Measurements from ENCODE around the gene SH3BP1. TPM values are rescaled to one million over a fixed set of nuclear protein-coding genes. Genes with fewer than 3 reads are reported as not detected.

SH3BP1 gene
- total and polyA plus RNA-seq, 2 of the 13 experiments (the other 11 are each of a cell fraction or from before 2014, with no cell fraction given): 8.4 to 18.5 TPM

DNA sequence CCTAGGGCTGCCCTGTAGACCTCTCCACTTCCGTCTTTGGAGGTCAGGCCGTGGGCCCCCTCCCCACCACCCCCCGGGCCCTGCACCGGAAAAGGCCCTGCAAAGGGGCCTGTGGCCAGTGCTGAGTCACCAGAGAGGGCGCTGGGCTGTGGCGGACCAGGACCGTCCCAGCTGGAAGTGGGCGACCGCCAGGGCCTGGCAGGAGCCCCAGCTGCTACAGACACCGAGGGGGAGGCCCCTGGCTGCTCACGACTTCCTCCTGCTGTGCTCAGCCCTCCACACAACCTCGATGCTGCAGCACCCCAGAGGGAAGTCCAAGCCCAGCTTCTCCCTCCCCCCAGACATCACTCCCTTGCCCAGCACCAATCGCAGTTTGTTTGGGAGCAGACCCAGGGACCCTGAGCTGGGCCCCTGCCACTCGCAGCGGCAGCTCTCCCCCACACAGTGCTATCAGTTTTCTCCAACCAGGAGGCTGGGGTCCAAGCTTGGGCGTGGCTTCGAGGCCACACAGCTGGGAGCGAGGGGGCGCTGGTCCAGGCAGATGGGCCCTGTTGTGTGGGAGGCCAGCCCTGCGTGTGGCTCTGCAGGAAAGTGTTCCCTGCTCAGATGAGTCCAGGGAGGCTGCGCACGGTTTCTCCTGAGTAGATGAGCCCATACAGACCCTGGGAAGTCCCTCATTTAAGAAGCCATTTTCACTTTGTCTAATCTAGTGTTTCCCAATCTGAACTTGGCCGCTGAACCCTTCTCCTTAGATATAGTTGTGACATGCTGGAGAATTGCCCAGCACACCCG lies 5.6 kb upstream of the SH3BP1 start (continued):
- TF ChIP-seq ZSCAN5A (CRISPR knock-in tag; IDR thresholded peaks at IDR 0.05; ENCODE audit: borderline replicate concordance): no peak
- TF ChIP-seq, protein P1, sequence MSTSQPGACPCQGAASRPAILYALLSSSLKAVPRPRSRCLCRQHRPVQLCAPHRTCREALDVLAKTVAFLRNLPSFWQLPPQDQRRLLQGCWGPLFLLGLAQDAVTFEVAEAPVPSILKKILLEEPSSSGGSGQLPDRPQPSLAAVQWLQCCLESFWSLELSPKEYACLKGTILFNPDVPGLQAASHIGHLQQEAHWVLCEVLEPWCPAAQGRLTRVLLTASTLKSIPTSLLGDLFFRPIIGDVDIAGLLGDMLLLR (CRISPR knock-in tag; IDR thresholded peaks at IDR 0.05): peak; percentile 70
- peak; percentile 21; the same call in 1 of the 2 replicates for TF ChIP-seq ZNF670 (CRISPR knock-in tag; IDR thresholded peaks at IDR 0.05; ENCODE audit: borderline replicate concordance)
- TF ChIP-seq MTA1 (CRISPR knock-in tag; IDR thresholded peaks at IDR 0.05; ENCODE audit: borderline replicate concordance): peak; percentile 81; the same call in 1 of the 2 replicates
- TF ChIP-seq HMG20A (CRISPR knock-in tag; IDR thresholded peaks at IDR 0.05; ENCODE audit: borderline replicate concordance): no peak
- no peak; the same call in 1 of the 2 replicates for TF ChIP-seq GATAD1 (CRISPR knock-in tag; IDR thresholded peaks at IDR 0.05)
- no peak; the same call in 1 of the 2 replicates for TF ChIP-seq THAP11 (CRISPR knock-in tag; IDR thresholded peaks at IDR 0.05)
- TF ChIP-seq SOX13 (IDR thresholded peaks at IDR 0.05): no peak
- TF ChIP-seq SOX13 (CRISPR knock-in tag; conservative IDR thresholded peaks at IDR 0.05 in 1 of 2, IDR thresholded peaks at IDR 0.05 in 1 of 2): no peak
- TF ChIP-seq ZMAT3 (CRISPR knock-in tag; conservative IDR thresholded peaks at IDR 0.05): no peak; the same call in 1 of the 2 replicates
- TF ChIP-seq ZFY (CRISPR knock-in tag; IDR thresholded peaks at IDR 0.05): peak; percentile 73
- TF ChIP-seq GATAD2A (CRISPR knock-in tag; IDR thresholded peaks at IDR 0.05): peak; percentile 14; the same call in 1 of the 2 replicates
- TF ChIP-seq ZNF570 (CRISPR knock-in tag; IDR thresholded peaks at IDR 0.05; ENCODE audit: borderline replicate concordance): no peak
- peak; percentile 82 for TF ChIP-seq PHF21A (CRISPR knock-in tag; IDR thresholded peaks at IDR 0.05)
- no peak for TF ChIP-seq HNF4G (IDR thresholded peaks at IDR 0.05; ENCODE audit: borderline replicate concordance, low read depth, low read length)
- TF ChIP-seq HNF4G (CRISPR knock-in tag; IDR thresholded peaks at IDR 0.05; ENCODE audit: borderline replicate concordance, low read depth): peak; percentile 68; the same call in 1 of the 2 replicates
- TF ChIP-seq KLF13 (CRISPR knock-in tag; IDR thresholded peaks at IDR 0.05): no peak
- no peak for TF ChIP-seq ZNF678 (CRISPR knock-in tag; IDR thresholded peaks at IDR 0.05)
- peak; percentile 76; the same call in 1 of the 2 replicates for TF ChIP-seq TBX2 (CRISPR knock-in tag; IDR thresholded peaks at IDR 0.05; ENCODE audit: borderline replicate concordance)
- TF ChIP-seq U2AF2 (IDR thresholded peaks at IDR 0.05; ENCODE audit: low read depth, low read length): no peak
- 0 out of 2 replicates have a peak, but pooled peaks have one; percentile 32 for TF ChIP-seq ZSCAN25 (CRISPR knock-in tag; IDR thresholded peaks at IDR 0.05)
- no peak; the same call in 1 of the 2 replicates for TF ChIP-seq BCL6 (CRISPR knock-in tag; IDR thresholded peaks at IDR 0.05)
- no peak for TF ChIP-seq IKZF1 (IDR thresholded peaks at IDR 0.05)
- peak; percentile 83 for TF ChIP-seq HNRNPL (IDR thresholded peaks at IDR 0.05; ENCODE audit: low read depth, low read length)
- TF ChIP-seq TEF (CRISPR knock-in tag; IDR thresholded peaks at IDR 0.05): no peak
- TF ChIP-seq, protein P2, sequence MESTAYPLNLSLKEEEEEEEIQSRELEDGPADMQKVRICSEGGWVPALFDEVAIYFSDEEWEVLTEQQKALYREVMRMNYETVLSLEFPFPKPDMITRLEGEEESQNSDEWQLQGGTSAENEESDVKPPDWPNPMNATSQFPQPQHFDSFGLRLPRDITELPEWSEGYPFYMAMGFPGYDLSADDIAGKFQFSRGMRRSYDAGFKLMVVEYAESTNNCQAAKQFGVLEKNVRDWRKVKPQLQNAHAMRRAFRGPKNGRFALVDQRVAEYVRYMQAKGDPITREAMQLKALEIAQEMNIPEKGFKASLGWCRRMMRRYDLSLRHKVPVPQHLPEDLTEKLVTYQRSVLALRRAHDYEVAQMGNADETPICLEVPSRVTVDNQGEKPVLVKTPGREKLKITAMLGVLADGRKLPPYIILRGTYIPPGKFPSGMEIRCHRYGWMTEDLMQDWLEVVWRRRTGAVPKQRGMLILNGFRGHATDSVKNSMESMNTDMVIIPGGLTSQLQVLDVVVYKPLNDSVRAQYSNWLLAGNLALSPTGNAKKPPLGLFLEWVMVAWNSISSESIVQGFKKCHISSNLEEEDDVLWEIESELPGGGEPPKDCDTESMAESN (CRISPR knock-in tag; conservative IDR thresholded peaks at IDR 0.05): no peak
- no peak for TF ChIP-seq SALL2 (CRISPR knock-in tag; IDR thresholded peaks at IDR 0.05)
- no peak for TF ChIP-seq ATM (IDR thresholded peaks at IDR 0.05; ENCODE audit: borderline replicate concordance)

All from HepG2 (cell line).